ENCODE measurements around the gene FBXO48.

Gene FBXO48

GRCh38 chr2:68432696-68433658 is 34.1 kb downstream of the FBXO48 start:
- no peak for DNase-seq

GRCh38 chr2:68431316-68431972 is 35.6 kb downstream of the FBXO48 start:
- no peak for DNase-seq

GRCh38 chr2:68429311-68429826 is 37.7 kb downstream of the FBXO48 start:
- DNase-seq, result no peak

DNA sequence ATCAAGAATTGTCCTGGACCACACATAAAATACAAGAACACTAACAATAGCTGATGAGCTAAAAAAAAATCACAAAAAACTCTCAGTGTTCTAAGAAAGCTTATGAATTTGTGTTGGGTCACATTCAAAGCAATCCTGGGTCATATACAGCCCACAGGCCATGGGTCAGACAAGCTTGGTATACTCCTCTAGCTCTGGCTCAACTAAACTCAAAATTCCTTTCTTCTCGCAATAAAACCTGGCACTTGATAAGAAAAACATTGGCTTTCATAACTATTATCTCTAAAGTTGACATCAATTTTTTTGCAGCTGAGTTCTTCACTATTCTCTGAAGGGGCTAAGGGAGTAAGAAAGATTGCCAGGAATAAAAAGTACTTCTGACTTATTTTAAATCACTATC is 38.3 kb downstream of the FBXO48 start:
- DNase-seq, result no peak

GRCh38 chr2:68428126-68428525 is 39.0 kb downstream of the FBXO48 start:
- DNase-seq, result no peak

GRCh38 chr2:68426848-68427579 is 40.1 kb downstream of the FBXO48 start:
- DNase-seq, result no peak

DNA sequence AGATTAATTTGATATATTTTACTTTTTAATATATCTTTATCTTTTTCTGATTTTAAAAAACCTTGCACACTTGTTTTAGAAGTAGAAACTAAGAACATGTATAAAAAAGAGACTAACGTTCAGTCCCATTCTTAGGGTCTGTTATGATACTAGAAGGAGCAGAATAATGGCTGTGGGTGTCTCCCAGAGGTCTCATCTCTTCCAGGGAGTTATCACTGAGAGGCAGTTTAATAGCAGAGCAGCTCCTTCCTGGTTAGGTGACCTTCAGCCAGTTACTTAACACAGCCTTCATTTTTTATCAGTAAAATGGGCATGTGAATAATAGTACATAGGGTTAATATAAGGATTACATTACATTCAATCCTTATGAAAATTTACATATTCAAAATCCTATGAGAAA is 40.6 kb downstream of the FBXO48 start:
- no peak for DNase-seq

DNA sequence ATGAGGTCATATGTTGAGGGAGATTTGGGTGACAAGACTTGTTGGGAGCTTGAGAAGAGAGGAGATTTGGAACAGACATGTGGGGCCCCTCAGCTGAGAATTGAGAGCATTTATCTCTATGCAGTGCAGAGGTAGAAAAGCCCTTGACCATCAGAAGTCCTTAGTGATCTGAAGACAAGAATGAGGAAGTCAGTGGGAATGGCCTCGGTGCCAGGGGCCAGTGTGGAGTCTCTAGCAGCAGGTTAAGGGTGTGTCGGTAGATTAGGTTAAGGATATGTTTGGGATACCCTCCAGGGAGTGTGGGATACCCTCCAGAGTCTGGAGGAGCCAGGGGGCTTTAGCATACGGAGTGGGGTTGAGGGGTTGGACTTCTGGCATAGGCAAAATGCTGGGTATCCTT is 41.6 kb downstream of the FBXO48 start:
- no peak for DNase-seq

GRCh38 chr2:68423966-68424650 is 43.0 kb downstream of the FBXO48 start:
- DNase-seq, result no peak

DNA sequence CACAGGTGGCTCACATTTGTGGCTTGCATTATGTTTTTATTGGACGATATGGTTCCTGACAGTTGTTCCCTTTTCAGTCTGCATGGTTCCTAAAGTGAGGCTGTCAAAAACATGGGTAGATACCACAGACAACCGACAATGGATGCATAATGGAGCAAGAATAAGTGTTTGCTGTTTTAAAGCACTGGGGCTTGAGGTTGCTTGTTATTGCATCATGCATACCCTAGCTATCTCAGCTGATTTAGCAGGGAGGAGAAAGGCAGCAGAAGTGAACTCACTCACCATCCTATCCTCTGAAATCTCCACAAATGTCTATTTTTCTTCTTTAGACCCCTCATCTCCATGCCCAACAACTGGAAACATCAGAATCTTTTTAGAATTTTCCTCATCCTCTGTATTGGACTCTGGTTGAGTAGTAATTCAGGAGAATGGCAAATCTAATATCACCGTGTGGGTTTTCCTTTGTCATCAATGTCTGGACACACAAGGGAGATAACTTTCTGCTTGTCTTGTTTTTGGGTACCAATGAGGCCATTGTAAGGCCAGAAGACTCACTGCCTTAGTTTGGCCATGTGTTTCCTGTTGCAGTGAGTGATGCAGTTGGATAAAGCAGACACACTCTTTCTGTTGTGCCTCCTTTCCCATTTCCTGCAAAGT is 46.7 kb downstream of the FBXO48 start:
- DNase-seq, result no peak

DNA sequence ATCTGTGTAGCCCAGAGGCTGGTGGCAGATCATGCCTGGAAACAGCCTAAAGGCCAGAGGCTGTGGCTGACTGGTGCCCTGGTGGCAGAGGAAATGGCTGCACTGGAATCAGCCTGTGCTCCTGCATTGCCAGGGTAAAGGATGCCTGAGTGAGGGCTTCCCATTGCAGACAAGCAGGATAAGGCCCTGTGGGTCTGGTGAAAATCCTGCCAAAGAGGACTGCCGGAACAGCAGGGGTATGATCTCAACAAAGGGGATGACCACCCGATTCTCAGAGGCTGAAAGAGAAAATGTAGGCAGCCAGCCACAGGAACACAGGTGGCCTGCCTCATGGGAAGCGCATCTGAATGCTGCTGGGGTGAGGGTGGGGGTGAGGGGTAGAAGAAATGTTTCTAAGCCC is 48.2 kb downstream of the FBXO48 start:
- DNase-seq, result no peak

- no peak for DNase-seq
Measured at GRCh38 chr2:68418419-68418818, 48.7 kb downstream of the FBXO48 start.

GRCh38 chr2:68417926-68418325 is 49.2 kb downstream of the FBXO48 start:
- DNase-seq, result no peak

GRCh38 chr2:68416081-68416675 is 50.9 kb downstream of the FBXO48 start:
- no peak for DNase-seq

DNA sequence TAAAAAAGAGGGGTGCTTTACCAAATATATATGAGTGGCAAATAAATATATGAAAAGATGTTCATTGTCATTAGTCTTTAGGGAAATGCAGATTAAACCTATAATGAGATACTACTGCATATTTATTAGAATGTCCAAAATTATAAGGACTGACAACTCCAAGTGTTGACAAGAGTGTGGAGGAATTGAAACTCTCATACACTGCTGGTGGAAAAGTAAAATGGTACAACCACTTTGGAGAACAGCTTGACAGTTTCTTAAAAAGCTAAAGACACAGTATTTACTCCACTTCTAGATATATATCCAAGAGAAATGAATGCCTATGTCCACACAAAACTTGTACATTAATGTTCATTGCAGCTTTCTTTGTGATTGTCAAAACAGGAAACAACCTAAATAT is 51.6 kb downstream of the FBXO48 start:
- DNase-seq, result no peak

- DNase-seq, result no peak
Measured at GRCh38 chr2:68414876-68415275, 52.2 kb downstream of the FBXO48 start.

- no peak for DNase-seq
Measured at GRCh38 chr2:68414452-68414851, 52.6 kb downstream of the FBXO48 start.

- DNase-seq, result no peak
Measured at GRCh38 chr2:68413466-68413865, 53.6 kb downstream of the FBXO48 start.

DNA sequence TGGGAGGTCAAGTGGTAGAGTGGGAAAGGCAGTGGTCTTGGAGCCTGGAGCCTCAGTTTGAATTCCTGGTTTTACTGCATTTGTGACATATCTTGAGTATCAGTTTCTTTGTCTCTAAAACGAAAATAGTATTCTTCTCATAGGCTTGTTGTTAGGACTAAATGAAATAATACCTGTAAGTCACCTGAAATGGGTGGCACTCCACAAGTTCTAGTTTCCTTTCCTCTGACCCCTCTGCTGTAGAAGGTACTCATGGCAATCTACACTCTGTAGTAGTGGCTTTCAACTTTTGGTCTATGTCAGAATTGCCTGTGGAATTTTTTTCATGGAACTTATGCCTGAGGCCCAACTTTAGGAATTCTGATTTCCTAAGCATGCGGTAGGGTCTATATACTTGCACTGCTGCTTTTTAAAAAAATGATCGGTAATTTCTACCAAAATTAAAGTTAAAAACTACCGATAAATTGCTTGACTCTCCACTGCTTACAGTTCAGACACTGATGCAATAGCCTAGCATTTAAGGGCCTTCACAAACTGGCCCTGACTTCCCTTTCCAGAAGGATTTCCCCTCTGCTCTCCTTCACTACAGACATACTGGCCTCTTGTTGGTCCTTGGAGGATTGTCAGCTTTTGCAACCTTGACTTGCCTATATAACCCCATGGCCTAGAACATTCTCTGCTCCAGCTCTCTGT is 54.8 kb downstream of the FBXO48 start:
- no peak for DNase-seq

DNA sequence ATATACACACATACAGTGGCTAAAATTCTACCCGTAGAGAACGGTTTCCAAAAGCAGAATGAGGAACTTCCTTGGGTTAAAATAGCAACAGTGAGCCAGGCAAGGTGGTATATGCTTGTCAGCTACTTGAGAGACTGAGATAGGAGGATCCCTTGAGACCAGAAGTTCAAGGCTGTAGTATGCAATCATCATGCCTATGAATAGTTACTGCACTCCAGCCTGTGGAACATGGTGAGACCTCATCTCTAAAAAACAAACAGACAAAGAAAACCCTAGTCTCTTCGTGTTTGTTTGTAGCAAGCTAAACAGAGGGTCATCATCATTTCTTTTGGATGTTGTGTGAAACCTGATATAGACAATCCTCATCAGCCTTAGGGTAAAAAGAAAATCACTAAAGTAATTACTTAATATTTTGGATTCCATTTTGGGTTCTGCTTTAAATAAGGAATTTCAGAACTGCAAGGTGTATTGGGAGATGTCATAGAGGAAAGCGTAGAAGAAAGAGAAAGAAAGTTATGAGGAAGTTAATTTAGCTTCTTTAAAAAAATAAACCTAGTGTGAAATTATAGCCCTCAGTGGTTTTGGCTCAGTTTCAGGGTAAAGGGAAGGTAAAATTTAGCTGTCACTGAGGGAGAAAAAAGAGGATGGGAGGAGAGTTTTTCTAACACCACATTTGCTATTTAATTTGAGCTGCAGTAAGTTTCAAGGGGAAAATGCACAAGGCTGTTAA is 55.5 kb downstream of the FBXO48 start:
- no peak for DNase-seq
